T-helper 2 cell (primary cell): ENCODE results near the gene TMPRSS13.
A peak's percentile ranks its signal among the peaks of the same experiment; 100 is the strongest.
"Not testable (repeated sequence)": the region's sequence is repeated elsewhere in the genome, so short reads cannot be mapped to it uniquely, and the experiment has no call there.

Experiments used
- DNase-seq, 5 experiments: peaks; one replicate each; pipeline versions ENCODE4 v3.0.0 to v3.0.0-alpha.2; 2012 to 2022
- total RNA-seq, 2 donors: gene quantifications; one replicate each; lab custom pipeline; 2026; lab: John Stamatoyannopoulos, UW

Gene TMPRSS13
- total RNA-seq, result 3.4 to 6.6 reads per million in 2 donors

GRCh38 chr11:117929142-117929915 is at the start of gene TMPRSS13:
Gene TMPRSS13 (minus strand): TSS chr11:117929402. CDS start chr11:117929307, 95 bp downstream.
- no peak for DNase-seq

DNA sequence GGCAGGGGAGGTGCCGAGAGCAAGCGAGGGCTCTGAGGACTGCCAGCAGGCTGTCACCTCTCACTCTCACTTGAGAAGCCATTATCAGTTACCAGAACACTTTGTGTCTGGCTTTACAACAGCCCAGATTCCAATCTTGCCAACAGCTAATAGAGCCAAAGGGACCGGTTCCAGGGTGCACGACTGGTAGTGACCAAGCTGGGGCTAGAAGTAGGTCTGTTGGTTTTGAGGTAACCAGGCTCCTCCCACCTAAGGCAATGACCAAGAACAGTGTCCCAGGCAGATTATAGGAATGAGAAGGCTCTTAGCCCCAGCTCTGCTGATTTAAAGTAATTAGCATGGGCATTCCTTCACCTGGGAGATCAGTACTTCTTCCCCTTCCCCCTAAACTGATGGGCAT is 49.8 kb upstream of the TMPRSS13 start:
- DNase-seq, result no peak

DNA sequence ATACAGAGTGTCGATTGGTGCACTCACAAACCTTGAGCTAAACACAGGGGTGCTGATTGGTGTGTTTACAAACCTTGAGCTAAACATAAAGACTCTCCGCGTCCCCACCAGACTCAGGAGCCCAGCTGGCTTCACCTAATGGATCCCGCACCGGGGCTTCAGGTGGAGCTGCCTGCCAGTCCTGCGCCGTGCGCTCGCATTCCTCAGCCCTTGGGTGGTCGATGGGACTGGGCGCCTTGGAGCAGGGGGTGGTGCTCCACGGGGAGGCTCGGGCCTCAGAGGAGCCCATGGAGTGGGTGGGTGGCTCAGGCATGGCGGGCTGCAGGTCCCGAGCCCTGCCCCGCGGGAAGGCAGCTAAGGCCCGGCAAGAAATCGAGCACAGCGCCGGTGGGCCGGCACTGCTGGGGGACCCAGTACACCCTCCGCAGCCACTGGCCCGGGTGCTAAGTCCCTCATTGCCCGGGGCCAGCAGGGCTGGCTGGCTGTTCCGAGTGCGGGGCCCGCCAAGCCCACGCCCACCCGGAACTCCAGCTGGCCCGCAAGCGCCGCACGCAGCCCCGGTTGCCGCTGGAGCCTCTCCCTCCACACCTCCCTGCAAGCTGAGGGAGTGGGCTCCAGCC is 49.2 kb upstream of the TMPRSS13 start:
- DNase-seq, result not testable (repeated sequence)

DNA sequence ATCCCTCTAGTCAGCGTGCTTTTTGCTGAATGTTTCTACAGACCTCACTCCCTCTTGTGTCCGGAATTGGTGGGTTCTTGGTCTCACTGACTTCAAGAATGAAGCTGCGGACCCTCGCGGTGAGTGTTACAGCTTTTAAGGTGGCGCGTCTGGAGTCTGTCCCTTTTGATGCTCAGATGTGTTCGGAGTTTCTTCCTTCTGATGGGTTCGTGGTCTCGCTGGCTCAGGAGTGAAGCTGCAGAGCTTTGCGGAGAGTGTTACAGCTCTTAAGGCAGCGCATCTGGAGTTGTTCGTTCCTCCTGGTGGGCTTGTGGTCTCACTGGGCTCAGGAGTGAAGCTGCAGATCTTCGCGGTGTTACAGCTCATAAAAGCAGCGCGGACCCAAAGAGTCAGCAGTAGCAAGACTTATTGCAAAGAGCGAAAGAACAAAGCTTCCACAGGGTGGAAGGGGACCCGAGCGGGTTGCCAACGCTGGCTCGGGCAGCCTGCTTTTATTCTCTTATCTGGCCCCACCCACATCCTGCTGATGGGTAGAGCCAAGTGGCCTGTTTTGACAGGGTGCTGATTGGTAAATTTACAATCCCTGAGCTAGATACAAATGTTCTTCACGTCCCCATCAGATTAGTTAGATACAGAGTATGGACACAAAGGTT is 48.5 kb upstream of the TMPRSS13 start:
- not testable (repeated sequence) for DNase-seq

- no peak for DNase-seq
These were observed 47.8 kb upstream of the TMPRSS13 start for GRCh38 chr11:117977029-117977428.

GRCh38 chr11:117976445-117976844 is 47.2 kb upstream of the TMPRSS13 start:
- no peak for DNase-seq

GRCh38 chr11:117973503-117973860 is 44.3 kb upstream of the TMPRSS13 start:
- no peak for DNase-seq

DNA sequence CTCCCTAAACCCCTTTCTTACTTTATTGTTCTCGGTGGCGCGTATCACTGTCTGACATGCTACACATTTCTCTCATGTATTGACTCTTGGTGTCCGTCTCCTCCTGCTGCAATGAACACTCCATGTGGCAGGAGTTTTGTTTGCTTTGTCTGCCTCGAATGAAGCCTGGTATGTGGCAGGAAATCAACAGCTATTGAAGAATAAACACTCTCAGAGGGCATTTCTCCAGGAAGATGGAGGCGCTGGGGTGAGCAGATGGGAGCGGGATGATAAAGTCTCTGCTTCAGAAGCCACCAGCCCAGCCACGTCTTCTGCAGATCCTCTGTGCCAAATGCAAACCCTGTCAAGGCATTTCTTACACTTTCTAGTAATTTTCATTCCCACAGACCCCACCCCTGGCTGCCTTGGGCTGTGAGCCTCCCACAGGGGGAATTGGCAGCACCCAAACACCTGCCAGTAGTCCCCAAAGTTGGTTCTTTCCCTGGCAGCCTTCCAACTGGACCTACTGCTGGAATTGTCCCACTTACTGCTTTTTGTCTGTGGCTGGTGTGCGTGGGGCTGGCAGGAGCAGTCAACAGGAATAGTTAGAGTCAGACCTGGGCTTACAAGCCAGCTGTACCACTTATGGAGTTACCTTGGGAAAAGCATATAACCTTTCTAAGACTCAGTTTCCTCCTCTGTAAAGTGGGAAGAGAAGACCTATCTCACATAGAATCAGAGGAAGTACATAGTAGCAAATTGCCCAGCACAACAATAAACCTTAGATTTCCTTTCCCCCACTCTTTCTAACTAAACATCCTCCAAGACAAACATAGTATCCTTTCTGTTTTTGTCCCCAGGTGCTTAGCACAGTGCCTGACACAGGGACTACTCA is 43.7 kb upstream of the TMPRSS13 start:
- DNase-seq, result no peak

GRCh38 chr11:117972044-117972443 is 42.8 kb upstream of the TMPRSS13 start:
- no peak for DNase-seq

GRCh38 chr11:117970400-117971024 is 41.3 kb upstream of the TMPRSS13 start:
- DNase-seq, result peak in 2 of 5 experiments; percentile 38 to 75

- no peak for DNase-seq
These were observed 40.2 kb upstream of the TMPRSS13 start for GRCh38 chr11:117969160-117969991.

GRCh38 chr11:117966908-117967307 is 37.7 kb upstream of the TMPRSS13 start:
- no peak for DNase-seq

DNA sequence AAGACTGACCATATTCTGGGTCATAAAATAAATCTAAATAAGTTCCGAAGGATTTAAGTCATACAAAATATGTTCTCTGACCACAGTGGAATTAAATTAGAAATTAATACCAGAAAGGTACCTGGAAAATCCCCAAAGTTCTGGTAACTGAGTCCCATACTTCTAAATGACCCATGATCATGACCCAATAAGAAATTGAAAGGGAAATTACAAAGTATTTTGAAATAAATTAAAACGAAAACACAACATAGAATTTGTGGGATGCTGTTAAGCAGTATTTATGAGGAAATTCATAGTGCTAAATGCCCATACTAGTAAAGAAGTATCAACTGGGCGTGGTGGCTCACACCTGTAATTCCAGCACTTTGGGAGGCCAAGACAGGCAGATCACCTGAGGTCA is 33.6 kb upstream of the TMPRSS13 start:
- no peak for DNase-seq

- no peak for DNase-seq
These were observed 32.7 kb upstream of the TMPRSS13 start for GRCh38 chr11:117961896-117962295.

DNA sequence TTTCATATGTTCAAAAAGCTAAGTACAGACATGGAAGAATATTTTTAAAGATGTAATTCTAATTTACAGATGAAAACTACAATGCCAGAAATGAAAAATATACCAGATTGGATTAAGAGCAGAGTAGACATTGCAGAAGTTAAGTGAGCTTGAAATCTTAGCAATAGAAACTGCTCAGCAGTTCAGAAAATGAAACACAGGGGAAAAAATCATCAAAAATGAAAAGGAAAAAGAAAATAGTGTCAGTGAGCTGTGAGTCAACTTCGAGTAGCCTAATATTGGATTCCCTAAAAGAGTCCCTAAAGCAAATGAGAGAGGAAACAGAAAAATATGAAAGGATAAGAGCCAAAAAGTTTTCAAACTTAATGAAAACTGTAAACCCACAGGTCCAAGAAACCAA is 31.2 kb upstream of the TMPRSS13 start:
- DNase-seq, result no peak

GRCh38 chr11:117959438-117960149 is 30.4 kb upstream of the TMPRSS13 start:
- no peak for DNase-seq

GRCh38 chr11:117958949-117959348 is 29.7 kb upstream of the TMPRSS13 start:
- DNase-seq, result no peak

DNA sequence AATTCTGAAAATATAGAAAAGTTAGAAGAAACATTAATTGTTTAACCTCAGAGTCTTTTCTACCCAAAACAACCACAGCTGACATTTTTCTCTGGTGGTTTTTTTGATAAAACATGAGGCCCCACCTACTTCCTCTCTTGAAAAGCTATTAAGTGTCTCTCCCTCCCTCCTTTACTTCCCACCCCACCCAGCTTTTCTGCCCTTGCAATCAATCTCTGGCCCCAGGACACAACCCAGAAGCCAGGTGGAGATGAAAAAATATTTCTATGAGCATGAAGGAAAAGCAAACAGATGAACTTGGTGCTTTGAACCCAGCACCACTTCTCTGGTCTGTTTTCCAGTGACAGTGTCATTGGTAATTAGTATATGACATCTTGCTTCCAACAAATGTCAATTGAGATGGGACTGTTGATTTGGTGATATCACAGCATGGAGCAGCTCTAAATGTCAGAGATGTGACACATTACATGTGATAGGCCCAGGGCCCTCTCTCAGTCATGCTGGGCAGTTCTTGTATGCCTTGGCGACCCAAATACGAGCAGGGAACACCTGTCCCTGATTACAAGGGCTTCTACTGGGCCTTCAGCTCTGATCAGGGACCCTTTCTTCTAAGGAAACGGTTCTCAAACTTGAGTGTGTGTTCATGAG is 23.9 kb upstream of the TMPRSS13 start:
- peak in 2 of 5 experiments; percentile 61 to 74 for DNase-seq

DNA sequence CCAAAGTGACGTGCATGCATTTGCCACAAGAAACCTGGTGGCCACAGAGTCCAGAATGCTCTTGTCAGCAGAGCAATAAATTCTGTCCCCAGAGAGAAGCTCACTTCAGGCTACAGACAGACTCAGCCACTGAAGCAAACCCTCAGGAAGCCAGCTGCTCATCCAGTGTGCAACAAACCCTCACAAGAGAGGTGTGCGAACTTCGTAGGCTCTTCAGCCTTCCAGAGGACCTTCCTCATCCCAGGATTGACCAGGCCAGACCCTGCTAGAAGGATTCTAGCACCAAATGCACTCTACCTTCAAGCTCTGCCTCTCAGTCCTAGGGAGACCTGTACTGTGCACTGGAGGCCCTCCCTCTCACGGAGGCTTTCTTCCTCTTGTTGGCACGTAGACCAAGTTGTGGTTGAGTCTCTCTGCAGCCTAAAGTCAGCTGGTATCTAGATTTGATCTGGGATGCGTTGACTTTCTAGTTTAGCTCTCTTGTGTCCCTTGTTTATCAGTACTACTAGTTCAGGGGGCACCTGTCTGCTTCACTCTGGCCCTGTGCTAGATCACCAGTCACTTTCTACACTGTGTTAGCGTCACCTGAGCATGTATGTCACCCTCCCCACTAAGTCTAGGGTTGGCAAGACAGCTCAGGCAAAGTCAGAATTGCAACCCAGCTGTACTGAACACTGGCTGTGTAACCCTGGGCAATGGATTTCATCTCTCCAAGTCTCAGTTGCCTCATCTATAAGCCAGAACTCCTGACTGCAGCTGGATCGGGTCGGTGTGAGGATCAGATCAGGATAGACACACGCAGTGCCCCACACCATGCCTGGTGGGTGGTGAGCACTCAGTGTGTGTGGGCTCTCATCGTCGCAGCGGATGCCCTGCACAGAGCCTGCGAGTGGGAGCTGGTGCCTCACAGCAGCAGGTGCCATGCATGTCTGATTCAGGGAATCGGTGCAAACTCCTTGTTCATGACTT is 22.1 kb upstream of the TMPRSS13 start:
- peak in 2 of 5 experiments; percentile 55 to 92 for DNase-seq
